Activated T-helper 2 cell treated with anti-CD3 and anti-CD28 coated beads, Interferon-gamma antibody, Interleukin-2, Interleukin-4, amounts not matched to agents 10 μg/mL and 5 μg/mL and 100 μg/mL, durations not matched to agents 14 hours and 24 hours and 36 hours (primary cell): ENCODE results near the gene SPAG9. TPM values are rescaled to one million over a fixed set of nuclear protein-coding genes. Genes with fewer than 3 reads are reported as not detected.
A peak's percentile ranks its signal among the peaks of the same experiment; 100 is the strongest.

Source experiments
- DNase-seq: peaks from one replicate; pipeline ENCODE4 v3.0.0; 2021; ENCODE audit warnings: low spot score
- H3K27ac Mint-ChIP-seq: one replicate; pipeline ENCODE4 v1.8.0; 2021; ENCODE audit warnings: mixed read lengths
- H3K27me3 Mint-ChIP-seq: one replicate; pipeline ENCODE4 v1.8.0; 2021; ENCODE audit warnings: low read depth, mixed read lengths
- H3K36me3 Mint-ChIP-seq: one replicate; pipeline ENCODE4 v1.8.0; 2021; ENCODE audit warnings: low read depth, mixed read lengths
- H3K4me1 Mint-ChIP-seq: one replicate; pipeline ENCODE4 v1.8.0; 2021; ENCODE audit warnings: low read depth, mixed read lengths
- H3K4me3 Mint-ChIP-seq: one replicate; pipeline ENCODE4 v1.8.0; 2021; ENCODE audit warnings: low read depth, mild to moderate bottlenecking, moderate library complexity, mixed read lengths
- H3K9me3 Mint-ChIP-seq: one replicate; pipeline ENCODE4 v1.8.0; 2021; ENCODE audit warnings: mixed read lengths
- intact Hi-C: fragments of 100-400 bp; cut with micrococcal nuclease; formaldehyde crosslinking; loops from one replicate; pipeline ENCODE4 v1.15.1; 2023
- total RNA-seq: library from RNA; stranded (reverse); gene quantifications from 2 replicates; pipeline ENCODE4 v1.2.3, GENCODE V29; 2022

The SPAG9 gene
- total RNA-seq, 1 donor from 2014 or later, result 48.1 TPM

GRCh38 chr17:50923611-50924010 lies 197.1 kb downstream of the SPAG9 start:
- Mint-ChIP-seq H3K27ac (no peak overlapping the region), H3K9me3 (no peaks in the 10 kb centered on the region), H3K4me3 (no peak overlapping the region), H3K27me3 (peaks cover 4% of the 10 kb centered on the region), H3K4me1 (peaks cover 21% of the 10 kb centered on the region), H3K36me3 (no peaks in the 10 kb centered on the region)
- no peak for DNase-seq
- intact Hi-C loops, result no loop called here

DNA sequence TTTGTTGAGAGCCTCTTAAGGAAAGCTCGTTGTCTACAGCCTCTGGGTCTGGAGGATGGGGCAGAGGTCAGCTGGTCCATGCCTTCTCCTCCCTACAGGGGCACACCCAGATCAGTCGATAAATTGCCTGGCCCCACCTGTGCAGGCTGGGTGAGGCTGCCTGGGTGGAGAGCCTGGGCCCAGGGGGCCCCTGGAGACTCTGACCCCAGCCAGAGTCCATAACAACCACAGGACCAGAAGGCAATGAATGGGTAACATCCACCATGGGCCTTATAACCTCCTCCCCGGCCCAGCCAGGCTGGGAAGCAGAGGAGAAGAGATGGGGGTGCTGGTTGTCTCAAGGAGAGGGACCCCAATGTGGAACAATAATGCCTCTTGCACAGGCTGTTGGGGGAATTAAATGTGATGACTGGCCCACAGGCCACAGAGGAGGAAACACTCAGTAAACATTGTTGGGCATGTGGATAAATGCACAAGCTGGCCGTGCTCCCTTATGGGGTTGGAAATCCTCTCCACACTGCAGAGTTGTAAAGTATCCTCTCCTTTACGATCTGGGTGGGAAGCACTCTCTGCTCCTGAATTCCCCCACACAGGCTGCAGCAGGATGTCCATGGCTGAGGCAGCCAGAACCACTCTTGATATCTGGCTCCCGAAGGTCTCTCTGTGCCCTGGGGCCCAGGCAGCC lies 197.8 kb downstream of the SPAG9 start:
- intact Hi-C loops, result no loop called here
- H3K36me3 Mint-ChIP-seq, result no peaks in the 10 kb centered on the region
- no peak overlapping the region for H3K27ac Mint-ChIP-seq
- H3K27me3 Mint-ChIP-seq, result no peaks in the 10 kb centered on the region
- no peaks in the 10 kb centered on the region for H3K9me3 Mint-ChIP-seq
- peaks cover 25% of the 10 kb centered on the region for H3K4me1 Mint-ChIP-seq
- H3K4me3 Mint-ChIP-seq, result no peak overlapping the region
- no peak for DNase-seq

DNA sequence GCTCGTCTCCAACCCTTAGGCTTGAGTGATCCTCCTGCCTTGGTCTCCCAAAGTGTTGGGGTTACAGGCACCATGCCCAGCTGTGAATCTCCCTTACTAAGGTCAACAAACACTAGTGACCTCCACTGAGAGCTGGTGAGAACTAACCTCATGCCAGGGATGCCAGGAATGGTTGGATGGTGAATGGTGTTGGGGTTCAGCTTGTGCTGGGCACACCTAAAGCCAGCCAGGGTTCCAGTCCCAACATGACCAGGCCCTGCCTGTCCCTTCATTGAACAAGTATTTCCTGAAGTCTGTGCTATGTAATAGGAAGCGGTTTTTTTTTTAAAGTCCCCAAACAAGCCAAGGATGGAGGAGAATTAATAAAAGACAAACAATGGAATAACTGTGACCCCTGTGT lies 198.6 kb downstream of the SPAG9 start:
- no peak for DNase-seq
- Mint-ChIP-seq H3K36me3 (no peaks in the 10 kb centered on the region), H3K4me3 (no peak overlapping the region), H3K27ac (no peak overlapping the region), H3K27me3 (no peaks in the 10 kb centered on the region), H3K9me3 (no peaks in the 10 kb centered on the region), H3K4me1 (peaks cover 23% of the 10 kb centered on the region)
- intact Hi-C loops, result no loop called here

GRCh38 chr17:50920891-50921586 lies 199.6 kb downstream of the SPAG9 start:
- Mint-ChIP-seq H3K36me3 (no peaks in the 10 kb centered on the region), H3K4me1 (peaks cover 26% of the 10 kb centered on the region), H3K27me3 (no peaks in the 10 kb centered on the region), H3K9me3 (no peaks in the 10 kb centered on the region), H3K27ac (no peak overlapping the region), H3K4me3 (no peak overlapping the region)
- intact Hi-C loops, result no loop called here
- no peak for DNase-seq

DNA sequence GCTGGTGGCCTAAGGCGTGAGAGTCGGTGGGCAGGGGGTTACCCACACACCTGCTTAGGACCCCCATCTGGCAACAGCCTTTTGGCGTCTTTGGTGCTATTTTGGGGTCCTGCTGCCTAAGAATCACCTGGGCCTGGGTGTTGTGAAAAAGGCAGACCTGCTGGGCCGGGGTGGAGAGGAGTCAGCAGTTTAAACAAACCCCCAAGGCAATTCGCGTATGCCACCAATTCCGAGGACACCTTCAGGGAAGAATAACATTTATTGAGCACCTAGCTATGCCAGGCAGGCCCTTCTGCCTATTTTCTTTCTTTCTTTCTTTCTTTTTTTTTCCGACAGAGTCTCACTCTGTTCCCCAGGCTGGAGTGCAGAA lies 200.6 kb downstream of the SPAG9 start:
- Mint-ChIP-seq H3K9me3 (no peaks in the 10 kb centered on the region), H3K27ac (peak overlapping the region; percentile 84), H3K36me3 (no peaks in the 10 kb centered on the region), H3K4me3 (no peak overlapping the region), H3K4me1 (peaks cover 30% of the 10 kb centered on the region), H3K27me3 (no peaks in the 10 kb centered on the region)
- no peak for DNase-seq
- intact Hi-C loops, result no loop called here

GRCh38 chr17:50919321-50920040 lies 201.2 kb downstream of the SPAG9 start:
- Mint-ChIP-seq H3K4me3 (peak overlapping the region; percentile 13), H3K36me3 (no peaks in the 10 kb centered on the region), H3K27me3 (no peaks in the 10 kb centered on the region), H3K9me3 (no peaks in the 10 kb centered on the region), H3K4me1 (peaks cover 30% of the 10 kb centered on the region), H3K27ac (peak overlapping the region; percentile 84)
- peak; percentile 81 for DNase-seq
- intact Hi-C loops, result loop anchor here (2.0 kb wide), 1 partner anchor 53 kb away; the partner anchor contains the start of gene TOB1

DNA sequence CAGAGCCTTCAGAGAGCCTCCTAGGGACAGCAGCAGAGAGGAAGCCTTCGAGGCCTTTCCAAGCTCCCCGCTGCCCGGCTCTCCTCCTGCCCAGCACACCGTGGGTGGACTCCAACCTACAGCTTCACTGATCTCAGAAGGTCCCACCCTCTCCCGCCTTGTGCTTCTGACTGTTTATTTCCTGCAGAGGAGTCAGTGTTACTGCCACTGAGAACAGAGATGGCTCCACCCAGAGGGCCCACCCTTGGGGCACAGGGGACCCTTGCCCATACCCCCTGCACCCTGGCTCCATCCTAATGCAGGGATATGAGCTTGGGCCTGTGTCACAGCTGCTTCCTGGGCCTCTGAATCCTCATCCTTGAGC lies 201.8 kb downstream of the SPAG9 start:
- H3K36me3 Mint-ChIP-seq, result no peaks in the 10 kb centered on the region
- no peak for DNase-seq
- intact Hi-C loops, result loop anchor here (2.0 kb wide), 1 partner anchor 52 kb away; the partner anchor contains the start of gene TOB1
- H3K4me3 Mint-ChIP-seq, result no peak overlapping the region
- no peaks in the 10 kb centered on the region for H3K9me3 Mint-ChIP-seq
- peaks cover 31% of the 10 kb centered on the region for H3K4me1 Mint-ChIP-seq
- no peaks in the 10 kb centered on the region for H3K27me3 Mint-ChIP-seq
- peak overlapping the region; percentile 84 for H3K27ac Mint-ChIP-seq

DNA sequence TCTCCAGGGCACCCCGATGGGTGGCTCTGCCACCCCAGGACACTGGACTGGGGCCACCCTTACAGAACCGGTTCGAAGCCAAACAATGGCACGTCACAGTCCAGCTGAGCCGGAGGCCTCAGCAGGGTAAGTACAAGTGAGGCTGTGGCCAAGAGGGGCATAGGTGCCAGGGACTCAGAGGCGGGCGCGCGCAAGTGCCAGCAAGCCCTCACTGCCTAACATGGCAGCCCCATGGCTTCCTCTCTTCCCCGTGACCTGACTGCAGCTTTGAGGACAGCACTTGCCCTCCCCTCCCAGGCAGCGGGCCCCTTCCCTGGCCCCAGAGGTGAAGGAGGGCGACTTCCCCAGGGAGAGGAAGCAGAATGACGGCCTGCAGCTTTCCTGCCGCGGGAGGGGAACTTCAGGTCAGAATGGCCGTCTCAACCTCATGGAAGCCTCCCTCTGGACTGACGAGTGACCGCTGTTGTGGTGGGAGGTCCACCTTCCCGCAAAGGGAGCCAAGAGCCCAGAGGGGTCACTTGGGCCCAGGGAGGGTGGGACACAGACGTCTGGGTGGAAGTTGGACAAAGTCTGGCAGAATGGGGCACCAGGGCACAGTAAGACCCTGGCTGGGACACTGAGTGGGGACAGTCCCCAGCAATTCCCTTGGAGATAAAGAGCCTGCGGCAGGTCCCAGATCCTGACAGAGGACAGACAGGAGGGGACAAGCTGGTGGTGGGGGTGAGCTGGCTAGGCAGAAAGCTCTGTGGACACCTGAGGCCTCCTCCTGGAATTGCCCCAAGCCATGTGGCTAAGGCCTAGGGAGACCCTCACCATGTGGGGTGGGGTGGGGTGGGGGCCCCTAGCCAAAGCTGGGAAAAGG lies 202.4 kb downstream of the SPAG9 start:
- H3K36me3 Mint-ChIP-seq, result no peaks in the 10 kb centered on the region
- peaks cover 33% of the 10 kb centered on the region for H3K4me1 Mint-ChIP-seq
- H3K27me3 Mint-ChIP-seq, result no peaks in the 10 kb centered on the region
- peak overlapping the region; percentile 52 for H3K27ac Mint-ChIP-seq
- no peak overlapping the region for H3K4me3 Mint-ChIP-seq
- DNase-seq, result no peak
- intact Hi-C loops, result loop anchor here (2.0 kb wide), 1 partner anchor 52 kb away; the partner anchor contains the start of gene TOB1
- H3K9me3 Mint-ChIP-seq, result no peaks in the 10 kb centered on the region

- Mint-ChIP-seq H3K27ac (no peak overlapping the region), H3K36me3 (no peaks in the 10 kb centered on the region), H3K9me3 (no peaks in the 10 kb centered on the region), H3K27me3 (no peaks in the 10 kb centered on the region), H3K4me3 (no peak overlapping the region), H3K4me1 (peaks cover 33% of the 10 kb centered on the region)
- no peak for DNase-seq
- intact Hi-C loops, result no loop called here
Observed at GRCh38 chr17:50917418-50917743, 203.3 kb downstream of the SPAG9 start.

DNA sequence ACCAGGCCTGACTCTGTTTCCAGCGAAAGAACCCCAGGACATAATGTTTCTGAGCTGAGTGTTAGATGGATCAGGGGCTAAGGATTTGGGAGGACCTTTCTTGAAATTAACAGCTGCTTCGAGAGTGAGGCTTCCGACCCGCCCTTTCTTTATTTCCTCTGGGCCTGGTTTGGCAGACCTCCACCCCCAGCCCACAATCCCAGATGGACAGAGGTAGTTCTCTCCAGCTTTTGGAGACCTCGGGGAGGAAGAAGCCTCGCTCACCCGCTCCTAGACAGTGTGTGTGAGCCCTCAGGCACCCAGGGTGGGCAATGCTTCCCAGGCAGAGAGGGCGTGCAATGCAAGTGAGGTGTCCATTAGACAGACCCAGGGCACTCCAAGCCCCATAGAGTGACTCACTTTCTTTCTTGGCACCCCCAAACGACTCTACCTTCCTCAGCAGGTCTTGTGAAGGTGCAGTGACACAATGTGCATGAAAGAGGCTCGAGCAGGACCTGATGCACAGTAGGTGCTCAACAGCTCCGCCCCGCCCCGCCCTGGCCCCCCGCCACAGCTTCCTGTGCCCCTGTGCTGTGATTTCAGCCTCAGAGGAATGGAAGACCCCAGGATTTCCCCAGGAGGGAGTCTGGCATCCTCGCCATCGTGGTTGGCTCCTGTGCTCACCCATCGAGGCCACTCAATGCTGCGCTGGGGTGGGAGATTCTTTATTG lies 203.8 kb downstream of the SPAG9 start:
- peak overlapping the region; percentile 90 for H3K27ac Mint-ChIP-seq
- H3K4me1 Mint-ChIP-seq, result peaks cover 29% of the 10 kb centered on the region
- intact Hi-C loops, result no loop called here
- H3K4me3 Mint-ChIP-seq, result no peak overlapping the region
- H3K36me3 Mint-ChIP-seq, result no peaks in the 10 kb centered on the region
- DNase-seq, result no peak
- H3K9me3 Mint-ChIP-seq, result no peaks in the 10 kb centered on the region
- H3K27me3 Mint-ChIP-seq, result no peaks in the 10 kb centered on the region

- Mint-ChIP-seq H3K36me3 (no peaks in the 10 kb centered on the region), H3K4me3 (no peak overlapping the region), H3K27me3 (no peaks in the 10 kb centered on the region), H3K9me3 (no peaks in the 10 kb centered on the region), H3K4me1 (peaks cover 34% of the 10 kb centered on the region), H3K27ac (peak overlapping the region; percentile 90)
- no peak for DNase-seq
- intact Hi-C loops, result no loop called here
Observed at GRCh38 chr17:50916026-50916707, 204.5 kb downstream of the SPAG9 start.
